Measurements from ENCODE around the gene ZMYND19. TPM values are rescaled to one million over a fixed set of nuclear protein-coding genes. Genes with fewer than 3 reads are reported as not detected.
A peak's percentile ranks its signal among the peaks of the same experiment; 100 is the strongest.
"Not testable (repeated sequence)": the region's sequence is repeated elsewhere in the genome, so short reads cannot be mapped to it uniquely, and the experiment has no call there.

ZMYND19 gene
- total RNA-seq, 1 experiment from 2014 or later = 75.9 TPM

DNA sequence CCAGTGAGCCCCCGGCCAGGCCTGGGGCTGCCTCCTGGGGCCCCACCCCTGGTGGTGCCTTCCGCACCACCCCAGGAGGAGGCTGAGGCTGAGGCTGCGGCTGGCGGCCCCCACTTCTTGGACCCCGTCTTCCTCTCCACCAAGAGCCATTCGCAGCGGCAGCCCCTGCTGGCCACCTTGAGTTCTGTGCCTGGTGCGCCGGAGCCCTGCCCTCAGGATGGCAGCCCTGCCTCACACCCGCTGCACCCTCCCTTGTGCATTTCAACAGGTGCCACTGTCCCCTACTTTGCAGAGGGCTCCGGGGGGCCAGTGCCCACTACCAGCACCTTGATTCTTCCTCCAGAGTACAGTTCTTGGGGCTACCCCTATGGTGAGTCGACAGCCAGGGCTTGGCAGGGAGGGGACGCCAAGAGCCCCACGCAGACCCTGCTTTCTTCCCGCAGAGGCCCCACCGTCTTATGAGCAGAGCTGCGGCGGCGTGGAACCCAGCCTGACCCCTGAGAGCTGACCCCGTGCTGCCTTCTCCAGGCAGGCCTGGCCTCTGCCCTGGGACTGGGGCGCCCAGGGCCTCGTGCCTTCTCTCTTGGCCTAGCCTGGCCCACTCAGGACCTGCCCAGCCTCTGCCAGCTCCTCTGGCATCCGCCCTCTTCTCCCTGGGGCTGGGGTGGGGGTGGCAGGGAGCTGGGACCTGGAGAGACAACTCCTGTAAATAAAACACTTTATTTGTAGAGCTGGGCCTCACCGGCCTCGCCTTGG is 24.5 kb upstream of the ZMYND19 start:
- DNase-seq (ENCODE audit: low spot score) = no peak

DNA sequence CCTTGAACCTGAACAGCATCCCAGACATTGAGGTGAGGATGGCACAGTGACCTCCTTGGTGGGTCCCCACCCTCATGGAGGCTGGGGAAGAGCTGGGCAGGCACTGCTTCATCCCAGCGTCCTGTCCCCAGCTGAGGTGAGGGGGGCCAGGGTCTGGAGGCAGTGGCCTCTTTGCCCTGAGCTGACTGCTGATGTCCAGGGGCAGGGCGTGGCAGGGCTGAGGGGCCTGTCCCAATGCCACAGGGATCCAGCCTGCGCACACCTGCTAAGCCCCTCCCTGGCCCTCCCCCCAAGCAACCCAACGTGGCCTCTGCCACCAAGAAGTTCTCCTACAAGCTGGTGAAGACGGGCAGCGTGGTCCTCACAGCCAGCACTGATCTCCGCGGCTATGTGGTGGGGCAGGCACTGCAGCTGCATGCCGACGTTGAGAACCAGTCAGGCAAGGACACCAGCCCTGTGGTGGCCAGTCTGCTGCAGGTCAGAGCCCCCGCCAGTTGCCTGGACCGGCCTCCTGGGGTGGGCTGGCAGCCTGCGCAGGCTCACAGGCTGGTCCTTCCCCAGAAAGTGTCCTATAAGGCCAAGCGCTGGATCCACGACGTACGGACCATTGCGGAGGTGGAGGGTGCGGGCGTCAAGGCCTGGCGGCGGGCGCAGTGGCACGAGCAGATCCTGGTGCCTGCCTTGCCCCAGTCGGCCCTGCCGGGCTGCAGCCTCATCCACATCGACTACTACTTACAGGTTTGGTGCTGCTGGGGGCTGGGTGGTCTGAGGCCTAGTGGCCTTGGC is 23.6 kb upstream of the ZMYND19 start:
- DNase-seq (ENCODE audit: low spot score) = no peak

DNA sequence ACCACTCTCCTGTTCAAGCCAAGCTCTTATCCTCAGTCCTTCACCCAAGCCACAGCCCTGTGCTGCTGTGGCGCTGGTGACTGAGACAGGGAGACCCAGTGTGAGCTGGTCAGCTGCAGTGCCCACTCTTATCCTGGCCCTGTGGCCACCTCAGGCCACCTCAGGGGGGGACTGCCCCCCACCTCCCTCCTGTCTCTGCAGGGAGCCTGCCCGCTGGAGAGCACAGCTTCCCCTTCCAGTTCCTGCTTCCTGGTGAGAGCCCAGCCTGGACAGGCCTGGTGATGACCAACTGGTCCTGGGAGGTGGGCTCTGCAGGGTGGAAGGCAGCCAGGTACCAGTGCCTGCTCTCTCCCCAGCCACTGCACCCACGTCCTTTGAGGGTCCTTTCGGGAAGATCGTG is 22.9 kb upstream of the ZMYND19 start:
- DNase-seq (ENCODE audit: low spot score) = no peak

DNA sequence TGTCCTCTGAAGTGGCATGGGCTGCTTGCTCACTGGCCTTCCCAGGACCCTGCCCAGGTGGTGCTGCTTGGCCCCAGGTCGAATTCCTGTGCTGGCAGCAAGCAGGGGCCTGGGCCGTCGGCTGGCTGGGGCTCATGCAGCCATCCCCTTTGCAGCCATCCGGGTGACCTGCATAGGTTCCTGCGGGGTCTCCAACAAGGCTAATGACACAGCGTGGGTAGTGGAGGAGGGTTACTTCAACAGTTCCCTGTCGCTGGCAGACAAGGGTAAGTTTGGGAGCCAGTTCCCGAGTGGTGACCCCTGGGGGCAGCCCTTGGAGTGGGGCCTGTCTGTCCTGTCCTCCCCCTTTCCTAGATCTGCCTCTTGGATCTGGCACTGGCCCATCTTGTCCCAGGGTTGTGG is 22.4 kb upstream of the ZMYND19 start:
- DNase-seq (ENCODE audit: low spot score) = no peak

DNA sequence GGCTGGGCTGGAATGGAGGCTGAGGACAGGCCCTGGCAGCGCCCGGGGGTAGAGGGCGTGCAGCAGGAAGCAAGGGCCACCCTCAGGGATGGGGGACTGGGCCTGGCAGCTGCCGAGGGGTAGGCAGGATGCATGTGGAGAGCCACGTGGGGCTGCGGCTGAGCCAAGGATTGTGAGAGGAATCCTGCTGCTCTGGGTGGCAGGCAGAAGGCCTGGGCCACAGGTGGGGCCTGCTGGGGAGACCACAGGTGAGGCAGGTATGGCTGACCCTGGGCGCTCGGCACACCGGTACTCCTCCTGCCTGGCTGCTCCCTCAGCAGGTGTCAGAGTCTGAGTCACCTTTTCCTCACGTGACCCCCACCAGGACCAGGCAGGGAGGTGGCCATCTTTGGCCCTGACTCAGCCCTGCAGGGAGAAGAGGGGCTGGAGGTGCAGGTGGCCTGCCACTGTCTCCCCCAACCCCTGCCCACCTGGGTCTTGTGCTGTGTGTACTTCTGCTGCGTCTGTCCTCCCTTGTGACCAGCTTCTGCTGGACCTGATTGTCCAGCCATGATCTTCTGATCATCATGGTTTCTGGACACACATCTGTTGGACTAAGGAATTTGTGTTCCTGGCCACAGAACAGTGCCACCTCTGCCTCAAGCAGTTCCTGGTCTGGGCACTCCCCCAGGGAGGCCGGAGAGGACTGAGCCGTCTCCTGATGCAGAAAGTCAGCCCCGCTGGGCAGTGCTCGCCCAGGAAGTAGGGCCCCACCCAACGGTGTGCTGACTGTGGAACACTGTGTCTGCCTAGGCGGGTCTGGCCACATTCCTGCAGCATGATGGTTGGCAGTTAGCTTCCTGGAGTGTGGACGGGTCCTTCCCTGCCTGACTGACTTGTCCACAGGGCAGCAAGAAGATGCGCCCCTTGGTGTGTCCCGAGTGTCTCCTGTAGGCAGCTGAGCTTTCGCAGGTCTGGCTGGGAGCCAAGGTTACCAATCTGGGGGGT is 21.6 kb upstream of the ZMYND19 start:
- DNase-seq (ENCODE audit: low spot score) = peak; percentile 97

DNA sequence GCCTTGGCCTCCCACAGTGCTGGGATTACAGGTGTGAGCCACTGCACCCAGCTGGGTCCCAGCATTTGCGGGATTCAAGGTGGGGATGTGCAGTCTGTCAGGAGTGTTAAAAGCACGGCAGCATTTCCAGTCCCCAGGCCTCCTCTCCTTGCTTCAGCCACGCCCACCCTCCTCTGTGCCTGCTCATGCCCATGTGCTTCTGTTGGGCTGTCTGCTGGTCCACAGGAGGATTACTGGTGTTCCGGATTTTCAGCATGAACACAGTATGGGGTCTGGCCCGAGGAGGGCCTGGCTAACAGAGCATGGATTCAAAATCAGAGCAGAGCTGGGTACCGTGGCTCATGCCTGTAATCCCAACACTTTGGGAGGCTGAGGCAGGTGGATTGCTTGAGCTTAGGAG is 20.6 kb upstream of the ZMYND19 start:
- DNase-seq (ENCODE audit: low spot score) = peak; percentile 42

DNA sequence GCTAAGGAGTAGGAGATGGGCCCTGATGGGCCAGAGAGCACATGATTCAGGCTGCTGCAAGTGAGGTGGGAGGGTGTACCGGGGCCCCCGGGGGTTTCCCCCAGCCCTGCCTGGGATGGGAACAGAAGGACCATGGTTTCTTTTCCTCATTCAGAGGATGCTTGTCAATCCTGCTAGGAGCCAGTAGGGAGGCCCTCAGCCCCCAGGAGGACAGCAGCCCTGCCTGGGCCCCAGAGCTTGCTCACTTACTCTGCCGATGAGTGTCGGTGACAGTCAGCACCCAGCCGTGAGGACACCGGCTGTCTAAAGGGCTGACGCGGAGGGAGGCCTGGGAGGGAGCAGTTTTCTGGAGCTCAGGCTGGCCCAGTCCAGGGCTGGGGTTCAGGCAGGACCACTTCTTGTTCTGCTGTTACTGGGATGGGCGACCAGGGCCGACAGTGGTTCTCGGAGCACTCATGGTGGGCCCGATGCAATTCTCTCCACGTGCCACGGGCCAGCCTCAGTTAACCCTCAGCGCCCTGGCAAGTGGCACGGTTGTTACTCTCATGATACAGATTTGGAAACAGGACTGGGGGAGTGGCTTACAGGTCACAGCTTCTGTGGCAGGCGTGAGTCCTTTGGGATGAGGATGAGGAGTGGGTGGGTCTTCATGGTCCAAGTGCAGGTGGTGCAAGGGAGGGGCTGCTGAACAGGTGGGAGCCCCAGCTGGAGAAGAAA is 17.0 kb upstream of the ZMYND19 start:
- peak; percentile 53 for DNase-seq (ENCODE audit: low spot score)

DNA sequence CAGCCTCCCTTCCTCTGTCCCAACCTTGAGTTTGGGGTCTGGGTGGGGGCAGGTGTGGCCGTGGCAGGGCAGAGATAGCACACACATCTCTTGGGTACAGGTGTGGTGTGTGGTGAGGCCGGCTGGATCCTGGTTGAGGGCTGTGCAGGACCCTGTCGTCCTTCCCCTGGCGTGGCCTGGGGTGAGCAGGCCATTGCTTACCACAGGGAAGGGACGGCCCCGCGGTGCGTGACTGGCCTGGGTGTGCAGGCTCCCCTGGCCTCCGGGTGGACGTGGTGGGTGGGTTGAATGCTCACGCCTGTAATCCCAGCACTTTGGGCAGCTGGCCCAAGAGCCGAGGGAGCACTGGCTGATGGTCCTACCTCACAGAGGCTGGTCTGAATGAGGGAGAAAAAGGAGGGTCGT is 16.4 kb upstream of the ZMYND19 start:
- DNase-seq (ENCODE audit: low spot score) = peak; percentile 39

- DNase-seq (ENCODE audit: low spot score) = peak; percentile 47
Measured at GRCh38 chr9:137606005-137606621, 15.8 kb upstream of the ZMYND19 start.

GRCh38 chr9:137605121-137606004 is 15.1 kb upstream of the ZMYND19 start, which contains the start of gene ARRDC1:
Gene ARRDC1, plus strand, starts transcription at chr9:137605686. Its CDS starts 32 bp downstream, at chr9:137605718.
- DNase-seq (ENCODE audit: low spot score) = peak; percentile 88

DNA sequence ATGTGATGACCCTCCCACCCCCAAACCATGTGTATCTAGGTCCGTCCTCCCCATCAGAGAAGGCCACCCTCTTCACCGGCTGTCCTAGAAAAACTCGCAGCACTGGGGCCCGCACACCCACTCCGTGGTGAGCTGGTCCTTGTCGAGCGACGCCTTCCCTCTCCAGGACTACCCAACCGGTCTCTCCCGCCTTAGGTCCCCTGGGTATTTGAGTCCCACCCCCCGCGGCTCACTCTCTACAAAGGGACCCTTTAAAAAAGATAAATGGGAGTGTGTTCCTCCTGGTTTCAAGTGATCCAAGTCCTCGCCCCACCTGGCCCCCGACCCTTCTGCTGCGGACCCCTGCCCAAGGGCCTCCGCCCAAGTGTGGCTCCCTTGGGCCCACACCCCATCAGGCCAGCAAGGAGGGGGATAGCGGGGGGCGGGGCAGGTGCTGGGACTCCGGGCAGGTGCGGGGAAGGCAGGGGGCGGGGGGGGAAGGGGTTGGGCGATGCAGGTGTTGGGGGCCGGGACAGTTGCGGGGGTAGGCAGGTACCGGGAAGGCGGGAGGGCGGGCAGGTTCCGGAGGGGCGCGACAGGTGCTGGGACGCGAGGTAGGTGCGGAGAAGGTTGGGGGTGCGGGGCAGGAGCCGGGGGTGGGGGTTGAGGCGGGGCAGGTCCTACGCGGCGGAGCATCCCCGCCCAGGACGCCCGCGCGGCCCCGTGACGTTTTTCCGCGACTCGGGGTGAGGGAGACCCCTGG is 14.2 kb upstream of the ZMYND19 start:
- no peak for DNase-seq (ENCODE audit: low spot score)

DNA sequence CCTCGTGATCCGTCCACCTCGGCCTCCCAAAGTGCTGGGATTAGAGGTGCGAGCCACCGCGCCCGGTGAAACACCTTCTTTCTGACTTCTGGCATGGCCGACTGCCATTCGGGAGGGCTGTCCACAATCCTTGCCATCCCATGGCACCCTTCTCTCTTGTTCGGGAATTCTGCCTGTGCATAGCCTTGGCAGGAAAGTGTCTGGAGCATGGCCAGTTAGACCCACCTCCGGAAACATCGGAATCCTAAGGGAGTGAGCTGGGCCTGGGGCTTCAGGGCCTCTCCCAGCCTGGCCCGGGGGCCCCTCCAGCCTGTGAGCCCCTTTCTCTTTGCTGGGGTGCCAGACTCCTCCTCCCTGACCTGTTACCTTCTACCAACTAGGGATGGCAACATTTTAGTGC is 13.6 kb upstream of the ZMYND19 start:
- DNase-seq (ENCODE audit: low spot score) = no peak

DNA sequence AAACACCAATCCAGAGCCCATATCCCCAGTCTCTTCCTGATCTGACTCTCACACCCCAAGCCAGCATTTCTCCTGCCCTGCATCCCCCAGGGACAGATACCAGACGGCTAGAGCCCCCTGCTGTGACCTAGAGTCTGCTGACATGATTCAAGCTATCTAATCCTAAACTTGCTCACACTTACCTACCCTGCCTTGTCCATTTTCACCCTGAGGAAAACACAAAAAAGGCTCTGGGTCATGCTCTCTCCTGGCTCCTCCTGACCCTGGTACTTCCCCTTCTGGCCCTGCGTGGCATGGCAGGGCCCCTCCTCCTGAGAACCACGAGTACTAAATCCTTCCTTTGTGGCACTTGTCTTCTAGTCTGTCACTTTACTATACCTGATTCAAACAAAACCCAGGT is 12.3 kb upstream of the ZMYND19 start:
- DNase-seq (ENCODE audit: low spot score) = no peak

DNA sequence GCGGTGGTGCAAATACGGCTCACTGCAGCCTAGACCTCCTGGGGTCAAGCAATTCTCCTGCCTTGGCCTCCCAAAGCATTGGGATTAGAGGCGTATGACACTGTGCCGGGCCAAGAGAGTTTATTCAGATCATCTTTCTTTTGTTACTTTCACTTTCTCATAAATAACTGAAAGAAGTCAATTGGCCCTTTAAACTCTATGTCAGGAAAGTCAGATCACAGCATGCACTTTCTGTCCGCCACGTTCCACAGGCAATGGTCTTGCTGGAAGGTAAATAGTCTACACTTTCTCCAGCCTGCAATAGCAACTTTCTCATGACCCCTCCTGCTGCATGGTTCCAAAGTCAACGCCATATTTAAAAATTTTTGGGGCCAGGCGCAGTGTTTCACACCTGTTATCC is 8.6 kb upstream of the ZMYND19 start:
- DNase-seq (ENCODE audit: low spot score) = no peak

DNA sequence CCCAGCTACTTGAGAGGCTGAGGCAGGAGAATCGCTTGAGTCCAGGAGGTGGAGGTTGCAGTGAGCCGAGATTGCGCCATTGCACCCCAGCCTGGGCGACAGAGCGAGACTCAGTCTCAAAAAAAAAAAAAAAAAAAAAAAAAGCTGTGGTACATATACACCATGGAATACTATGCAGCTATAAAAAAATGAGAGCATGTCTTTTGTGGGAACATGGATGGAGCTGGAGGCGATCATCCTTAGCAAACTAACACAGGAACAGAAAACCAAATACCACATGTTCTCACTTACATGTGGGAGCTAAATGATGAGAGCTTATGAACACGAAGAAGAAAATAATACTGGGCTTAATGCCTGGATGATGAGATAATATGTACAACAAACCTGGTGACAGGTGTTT is 6.3 kb upstream of the ZMYND19 start:
- not testable (repeated sequence) for DNase-seq (ENCODE audit: low spot score)

DNA sequence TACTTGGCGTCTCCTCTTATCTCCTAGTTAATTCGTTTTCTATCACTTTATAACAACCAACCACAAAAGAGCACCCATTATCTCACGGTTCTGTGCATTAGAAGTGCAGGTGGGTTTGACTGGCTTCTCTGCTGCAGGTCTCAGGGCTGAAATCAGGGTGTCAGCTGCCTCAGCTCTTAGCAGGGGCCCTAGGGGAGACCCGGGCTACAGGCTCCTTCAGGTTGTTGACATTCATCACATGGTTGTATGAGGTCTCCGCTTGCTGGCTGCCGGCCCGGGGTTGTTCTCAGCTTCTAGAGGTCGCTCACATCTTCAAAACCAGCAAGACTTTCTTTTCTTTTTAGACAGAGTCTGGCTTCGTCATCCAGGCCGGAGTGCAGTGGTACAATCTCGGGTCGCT is 2.9 kb upstream of the ZMYND19 start:
- DNase-seq (ENCODE audit: low spot score) = no peak

DNA sequence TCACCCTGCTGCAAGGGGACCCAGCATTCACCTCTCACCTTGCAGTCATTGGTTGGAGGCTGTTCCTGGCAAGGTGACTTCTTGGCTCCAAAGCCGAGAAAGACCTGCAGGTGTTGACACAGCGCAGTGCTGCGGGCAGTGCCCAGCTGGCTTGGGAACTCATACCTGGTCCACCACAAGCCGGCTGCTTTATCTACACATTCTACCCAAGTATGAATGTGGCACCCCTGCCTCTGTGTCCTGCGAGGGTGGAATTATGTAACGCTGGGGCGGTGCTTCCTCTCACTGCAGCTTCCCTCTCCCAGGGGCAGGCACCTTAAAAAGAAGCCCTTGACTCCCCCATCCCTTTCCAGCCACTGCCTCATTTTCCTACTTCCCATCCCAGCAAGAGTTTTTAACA is 2.5 kb upstream of the ZMYND19 start:
- no peak for DNase-seq (ENCODE audit: low spot score)

GRCh38 chr9:137590123-137590468 is 216 bp downstream of the ZMYND19 start:
- no peak for DNase-seq (ENCODE audit: low spot score)
